IMR-90 (cell line): ENCODE data around the gene FLT3. TPM values are rescaled to one million over a fixed set of nuclear protein-coding genes. Genes with fewer than 3 reads are reported as not detected.
A peak's percentile ranks its signal among the peaks of the same experiment; 100 is the strongest.

Experiments used
- ATAC-seq: fragments of 200-7000 bp; cut with Tn5 transposase; 2 replicates; pipeline ENCODE4 v1.9.1; 2020; ENCODE audit warnings: low read depth, mild to moderate bottlenecking, moderate library complexity
- BruUV-seq: library from RNA; stranded (reverse); fragments of 400-500 nt; replicated peaks from 2 replicates; lab custom pipeline; 2021; lab: Mats Ljungman, UMichigan
- CTCF ChIA-PET: fragments of 300-600 bp; formaldehyde crosslinking; extraction: SDS; loops from one replicate; lab custom pipeline; 2021; ENCODE audit warnings: antibody characterized with exemption; lab: Yijun Ruan, JAX
- POLR2A ChIA-PET: fragments of 300-600 bp; sonication (Branson Sonifier 250); formaldehyde crosslinking; loops from one replicate; lab custom pipeline; 2022; ENCODE audit warnings: antibody characterized with exemption; ENCODE audit not compliant: unreplicated experiment; lab: Charles Lee
- DNase-seq: peaks from one replicate; pipeline ENCODE4 v3.0.0; 2013
- H2AFZ ChIP-seq: replicated peaks from 2 replicates; pipeline ENCODE3; 2013; ENCODE audit warnings: low read length, mild to moderate bottlenecking; ENCODE audit not compliant: poor library complexity
- H2AK5ac ChIP-seq: 2 replicates; pipeline ENCODE4 v1.6.1; 2013; ENCODE audit warnings: low read depth, low read length, inconsistent platforms
- H2AK9ac ChIP-seq: replicated peaks from 2 replicates; pipeline ENCODE3; 2013; ENCODE audit warnings: mild to moderate bottlenecking, low read depth, low read length, moderate library complexity; ENCODE audit not compliant: poor library complexity
- H2BK120ac ChIP-seq: 2 replicates; pipeline ENCODE4 v1.6.1; 2013; ENCODE audit warnings: low read depth, low read length, inconsistent platforms
- H2BK15ac ChIP-seq: 3 replicates; pipeline ENCODE4 v1.6.1; 2013; ENCODE audit warnings: low read depth, low read length, inconsistent platforms
- H2BK20ac ChIP-seq: 2 replicates; pipeline ENCODE4 v1.6.1; 2013; ENCODE audit warnings: low read depth, mild to moderate bottlenecking, inconsistent platforms, low read length, moderate library complexity
- H2BK5ac ChIP-seq: 2 replicates; pipeline ENCODE4 v1.6.1; 2013; ENCODE audit warnings: mild to moderate bottlenecking, low read depth, low read length, inconsistent platforms; ENCODE audit not compliant: poor library complexity, severe bottlenecking
- H3K14ac ChIP-seq: replicated peaks from 2 replicates; pipeline ENCODE4 v1.6.1; 2013; ENCODE audit warnings: low read depth, low read length, inconsistent platforms
- H3K18ac ChIP-seq: 2 replicates; pipeline ENCODE4 v1.6.1; 2013; ENCODE audit warnings: low read depth, low read length, control low read depth
- H3K23ac ChIP-seq: 2 replicates; pipeline ENCODE4 v1.6.1; 2013; ENCODE audit warnings: low read depth, low read length, inconsistent platforms
- H3K27ac ChIP-seq: 2 replicates; pipeline ENCODE4 v1.5.1; 2013; ENCODE audit warnings: mild to moderate bottlenecking, control low read depth, low read length; ENCODE audit not compliant: insufficient read depth
- H3K27me3 ChIP-seq: 2 replicates; pipeline ENCODE4 v1.6.1; 2013; ENCODE audit warnings: low read length; ENCODE audit not compliant: control insufficient read depth, insufficient read depth
- H3K36me3 ChIP-seq: 2 replicates; pipeline ENCODE4 v1.6.1; 2013; ENCODE audit warnings: low read length, mixed read lengths; ENCODE audit not compliant: control insufficient read depth, insufficient read depth
- H3K4ac ChIP-seq: 2 replicates; pipeline ENCODE4 v1.6.1; 2013; ENCODE audit warnings: low read depth, low read length, inconsistent platforms
- H3K4me1 ChIP-seq: 2 replicates; pipeline ENCODE4 v1.6.1; 2013; ENCODE audit warnings: low read length, mixed read lengths; ENCODE audit not compliant: control insufficient read depth, insufficient read depth
- H3K4me2 ChIP-seq: 2 replicates; pipeline ENCODE4 v1.6.1; 2013; ENCODE audit warnings: low read depth, mild to moderate bottlenecking, control low read depth, low read length, moderate library complexity
- H3K4me3 ChIP-seq: 2 replicates; pipeline ENCODE4 v1.5.1; 2013; ENCODE audit warnings: low read depth, mild to moderate bottlenecking, control low read depth, low read length, moderate library complexity; ENCODE audit not compliant: insufficient read depth
- H3K56ac ChIP-seq: 2 replicates; pipeline ENCODE4 v1.6.1; 2013; ENCODE audit warnings: low read length, inconsistent platforms; ENCODE audit not compliant: insufficient read depth; ENCODE audit errors: extremely low read depth
- H3K79me1 ChIP-seq, 2 experiments: 2 replicates each; pipeline ENCODE4 v1.6.1; 2013; ENCODE audit warnings: low read length in 2 of 2, inconsistent platforms in 1 of 2, low read depth in 1 of 2
- H3K9ac ChIP-seq: 2 replicates; pipeline ENCODE4 v1.6.1; 2013; ENCODE audit warnings: low read depth, low read length, control low read depth
- H3K9me1 ChIP-seq: 2 replicates; pipeline ENCODE4 v1.6.1; 2013; ENCODE audit warnings: low read length, inconsistent platforms; ENCODE audit not compliant: insufficient read depth
- H3K9me3 ChIP-seq: 2 replicates; pipeline ENCODE4 v1.6.1; 2013; ENCODE audit warnings: low read length; ENCODE audit not compliant: control insufficient read depth, insufficient read depth
- H4K20me1 ChIP-seq: 2 replicates; pipeline ENCODE4 v1.6.1; 2013; ENCODE audit warnings: low read length, inconsistent platforms; ENCODE audit not compliant: insufficient read depth
- H4K5ac ChIP-seq: 2 replicates; pipeline ENCODE4 v1.6.1; 2013; ENCODE audit warnings: mild to moderate bottlenecking, low read depth, low read length, control low read depth
- H4K8ac ChIP-seq, 2 experiments: 2 replicates each; pipeline ENCODE4 v1.6.1; 2013; ENCODE audit warnings: low read depth in 2 of 2, low read length in 2 of 2, control low read depth in 1 of 2, inconsistent platforms in 1 of 2
- H4K91ac ChIP-seq: 2 replicates; pipeline ENCODE4 v1.6.1; 2013; ENCODE audit warnings: low read depth, low read length, inconsistent platforms; ENCODE audit not compliant: insufficient read depth
- BHLHE40 ChIP-seq: fragments of 150-350 bp; IDR thresholded peaks from 2 replicates; pipeline ENCODE4 v1.6.1; 2016; ENCODE audit warnings: mild to moderate bottlenecking, low read depth, low read length
- CHD1 ChIP-seq: IDR thresholded peaks from 2 replicates; pipeline ENCODE4 v1.6.1; 2012; ENCODE audit warnings: low read depth, low read length, improper control_type of control experiment
- CTCF ChIP-seq: conservative IDR thresholded peaks from 2 replicates; pipeline ENCODE4 v1.5.1; 2012; ENCODE audit warnings: mild to moderate bottlenecking, low read depth, low read length, improper control_type of control experiment
- ELK1 ChIP-seq: fragments of 150-350 bp; IDR thresholded peaks from 2 replicates; pipeline ENCODE4 v1.6.1; 2016; ENCODE audit warnings: low read depth, mild to moderate bottlenecking, low read length, moderate library complexity, borderline replicate concordance
- FOS ChIP-seq: fragments of 150-350 bp; IDR thresholded peaks from 2 replicates; pipeline ENCODE4 v1.6.1; 2016; ENCODE audit warnings: low read depth, low read length
- MAFK ChIP-seq: IDR thresholded peaks from 2 replicates; pipeline ENCODE4 v1.6.1; 2012; ENCODE audit warnings: low read depth, low read length, improper control_type of control experiment
- MAZ ChIP-seq: IDR thresholded peaks from 2 replicates; pipeline ENCODE4 v1.6.1; 2012; ENCODE audit warnings: low read depth, mild to moderate bottlenecking, low read length, improper control_type of control experiment, moderate library complexity, borderline replicate concordance
- MXI1 ChIP-seq: IDR thresholded peaks from 2 replicates; pipeline ENCODE4 v1.6.1; 2012; ENCODE audit warnings: low read depth, mild to moderate bottlenecking, low read length, moderate library complexity, borderline replicate concordance
- NFE2L2 ChIP-seq: fragments of 150-350 bp; IDR thresholded peaks from 2 replicates; pipeline ENCODE4 v1.6.1; 2016; ENCODE audit warnings: low read depth, mild to moderate bottlenecking, low read length
- POLR2A ChIP-seq: IDR thresholded peaks from 2 replicates; pipeline ENCODE4 v1.6.1; 2012; ENCODE audit warnings: mild to moderate bottlenecking, low read depth, low read length
- RAD21 ChIP-seq: IDR thresholded peaks from 2 replicates; pipeline ENCODE4 v1.6.1; 2012; ENCODE audit warnings: low read length, improper control_type of control experiment
- RCOR1 ChIP-seq: IDR thresholded peaks from 2 replicates; pipeline ENCODE4 v1.6.1; 2012; ENCODE audit warnings: mild to moderate bottlenecking, low read length, improper control_type of control experiment; ENCODE audit not compliant: insufficient replicate concordance
- RFX5 ChIP-seq: IDR thresholded peaks from 2 replicates; pipeline ENCODE4 v1.8.0; 2012; ENCODE audit warnings: low read depth, mild to moderate bottlenecking, low read length, moderate library complexity
- USF2 ChIP-seq: fragments of 150-350 bp; IDR thresholded peaks from 2 replicates; pipeline ENCODE4 v1.6.1; 2017; ENCODE audit warnings: mild to moderate bottlenecking, antibody characterized with exemption, low read length, low read depth
- WGBS, 2 experiments: methylation state at CpG; one replicate each; pipeline versions ENCODE4 v1.1.5 to v1.1.7; 2013; ENCODE audit warnings: missing lambda C conversion rate in 2 of 2; ENCODE audit not compliant: insufficient read length in 1 of 2; ENCODE audit errors: extremely low coverage in 2 of 2; 5-methylcytosine and 5-hydroxymethylcytosine counted together
- dilution Hi-C: fragments of 300-500 bp; cut with HindIII; formaldehyde crosslinking; loops from one replicate; pipeline ENCODE4 v1.14.3; 2018; ENCODE audit warnings: low sequenced_read_pairs; ENCODE audit not compliant: unreplicated experiment
- in situ Hi-C: fragments of 300-500 bp; cut with MboI; formaldehyde crosslinking; loops from 3 replicates; pipeline ENCODE4 v1.14.3; 2019; ENCODE audit warnings: low sequenced_read_pairs, inconsistent platforms, mixed read lengths
- intact Hi-C: fragments of 100-400 bp; cut with micrococcal nuclease; formaldehyde crosslinking; loops from 2 replicates; pipeline ENCODE4 v1.10.0; 2022
- polyA plus RNA-seq, 3 experiments: library from polyadenylated mRNA; depleted of rRNA; stranded (reverse); fragments of >200 nt; gene quantifications; 2 replicates each; pipeline ENCODE4 v1.2.3, GENCODE V29; 2012; ENCODE audit warnings: low replicate concordance in 1 of 3
- total RNA-seq: library from RNA; depleted of rRNA; stranded (reverse); fragments of >200 nt; gene quantifications from 2 replicates; pipeline ENCODE4 v1.2.3, GENCODE V29; 2012

FLT3 gene
- total and polyA plus RNA-seq, 2 of the 4 experiments (the other 2 are of a cell fraction): not detected

- Histone ChIP-seq H2BK120ac (no peak overlapping the region), H3K4me3 (peak overlapping the region; percentile 45), H3K56ac (no peak overlapping the region), H3K14ac (no peak overlapping the region), H3K27ac (no peak overlapping the region), H3K9me1 (no peaks in the 10 kb centered on the region), H3K4me2 (peak overlapping the region; percentile 64), H3K36me3 (no peaks in the 10 kb centered on the region), H4K91ac (no peak overlapping the region), H2AK5ac (no peak overlapping the region), H4K20me1 (no peaks in the 10 kb centered on the region), H2AFZ (peak overlapping the region; percentile 92), H4K5ac (no peak overlapping the region), H3K9me3 (no peaks in the 10 kb centered on the region), H3K27me3 (peaks cover 59% of the 10 kb centered on the region), H2BK20ac (no peak overlapping the region), H4K8ac (no peak overlapping the region), H3K79me1 (no peaks in the 10 kb centered on the region), H2BK15ac (no peak overlapping the region), H3K9ac (no peak overlapping the region), H3K4ac (no peak overlapping the region), H3K23ac (no peak overlapping the region), H2AK9ac (no peak overlapping the region), H3K18ac (no peak overlapping the region), H3K4me1 (no peaks in the 10 kb centered on the region), H2BK5ac (no peak overlapping the region)
- WGBS, 2 experiments: 3% methylated on average over 22 of the region's 56 CpGs; no CpG with 5 or more reads in 1 of the 2 experiments
- ChIA-PET POLR2A (interaction anchor here (0.6 kb wide), 1 partner anchor 345 kb away, joined by 3 read pairs; no protein-coding TSS in a partner anchor), CTCF (interaction anchor here (0.7 to 2.1 kb wide), 12 partner anchors 10 to 1185 kb away, joined by 3 to 10 read pairs (median 4); no protein-coding TSS in a partner anchor)
- dilution Hi-C loops: no loop called here
- DNase-seq (no peak), ATAC-seq (peak; percentile 65)
- in situ Hi-C loops: no loop called here
- intact Hi-C loops: loop anchor here (5.0 to 10.0 kb wide), 2 partner anchors 87 to 580 kb away; no protein-coding TSS in a partner anchor
- BruUV-seq: no TSS peak
- no peak for TF ChIP-seq MAFK
- no peak for TF ChIP-seq FOS
- no peak for TF ChIP-seq RFX5
- TF ChIP-seq CTCF: no peak
- TF ChIP-seq RAD21: no peak
- no peak for TF ChIP-seq NFE2L2
- TF ChIP-seq BHLHE40: no peak
- TF ChIP-seq USF2: no peak
- no peak for TF ChIP-seq ELK1
- no peak for TF ChIP-seq MXI1
- no peak for TF ChIP-seq CHD1
- TF ChIP-seq RCOR1: no peak
- TF ChIP-seq MAZ: no peak
- no peak for TF ChIP-seq POLR2A
Observed at GRCh38 chr13:27954406-27954851, 145.9 kb downstream of the FLT3 start.
